Mesothelial cell of epicardium (in vitro differentiated cells): ENCODE measurements around the gene RERE. TPM values are rescaled to one million over a fixed set of nuclear protein-coding genes. Genes with fewer than 3 reads are reported as not detected.

ENCODE experiments used
- DNase-seq, 2 experiments: peaks; one replicate each; pipeline ENCODE4 v3.0.0; 2021; ENCODE audit warnings: low spot score in 2 of 2; ENCODE audit not compliant: unreplicated experiment in 2 of 2
- H3K27ac Mint-ChIP-seq: 2 replicates; pipeline ENCODE4 v1.8.0; 2021; ENCODE audit warnings: mixed read lengths
- H3K27me3 Mint-ChIP-seq: 2 replicates; pipeline ENCODE4 v1.8.0; 2021; ENCODE audit warnings: low read depth, mixed read lengths
- H3K36me3 Mint-ChIP-seq: 2 replicates; pipeline ENCODE4 v1.8.0; 2021; ENCODE audit warnings: mixed read lengths
- H3K4me1 Mint-ChIP-seq: 2 replicates; pipeline ENCODE4 v1.8.0; 2021; ENCODE audit warnings: mixed read lengths
- H3K4me3 Mint-ChIP-seq: 2 replicates; pipeline ENCODE4 v1.8.0; 2021; ENCODE audit warnings: mild to moderate bottlenecking, moderate library complexity, mixed read lengths
- H3K9me3 Mint-ChIP-seq: 2 replicates; pipeline ENCODE4 v1.8.0; 2021; ENCODE audit warnings: mixed read lengths
- total RNA-seq: library from RNA; stranded (reverse); gene quantifications from 3 replicates; pipeline ENCODE4 v1.2.1, GENCODE V29; 2021
- TF ChIP-seq, protein P1 (sequence below): fragments of 200-600 bp; sonication (generic); IDR thresholded peaks from one replicate; pipeline ENCODE4 v1.5.0; 2021; ENCODE audit warnings: antibody characterized with exemption; ENCODE audit not compliant: unreplicated experiment

The RERE gene
- total RNA-seq, 1 donor from 2014 or later = 187 TPM

DNA sequence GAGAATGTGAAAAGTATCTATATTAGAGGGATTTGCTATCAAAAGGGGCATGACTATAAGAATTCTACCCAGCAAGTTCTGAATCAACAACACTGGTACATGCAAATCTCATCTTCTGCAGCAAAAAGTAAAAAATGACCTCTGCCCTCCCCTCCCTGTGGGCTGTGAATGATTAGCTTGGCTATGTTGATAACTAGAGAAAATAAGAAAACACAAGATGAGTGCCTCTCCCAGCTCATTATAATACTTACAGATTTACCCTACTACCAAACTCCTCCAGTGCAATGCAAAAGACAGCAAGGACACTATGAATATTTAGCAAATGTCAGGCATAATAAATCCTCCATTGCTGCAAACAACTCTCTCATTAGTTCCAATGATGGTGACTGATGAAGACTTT lies 397.1 kb downstream of the RERE start:
- no peak overlapping the region for H3K4me3 Mint-ChIP-seq
- peaks cover 29% of the 10 kb centered on the region for H3K4me1 Mint-ChIP-seq
- no peaks in the 10 kb centered on the region for H3K27me3 Mint-ChIP-seq
- peaks cover 18% of the 10 kb centered on the region for H3K36me3 Mint-ChIP-seq
- TF ChIP-seq, protein P1, sequence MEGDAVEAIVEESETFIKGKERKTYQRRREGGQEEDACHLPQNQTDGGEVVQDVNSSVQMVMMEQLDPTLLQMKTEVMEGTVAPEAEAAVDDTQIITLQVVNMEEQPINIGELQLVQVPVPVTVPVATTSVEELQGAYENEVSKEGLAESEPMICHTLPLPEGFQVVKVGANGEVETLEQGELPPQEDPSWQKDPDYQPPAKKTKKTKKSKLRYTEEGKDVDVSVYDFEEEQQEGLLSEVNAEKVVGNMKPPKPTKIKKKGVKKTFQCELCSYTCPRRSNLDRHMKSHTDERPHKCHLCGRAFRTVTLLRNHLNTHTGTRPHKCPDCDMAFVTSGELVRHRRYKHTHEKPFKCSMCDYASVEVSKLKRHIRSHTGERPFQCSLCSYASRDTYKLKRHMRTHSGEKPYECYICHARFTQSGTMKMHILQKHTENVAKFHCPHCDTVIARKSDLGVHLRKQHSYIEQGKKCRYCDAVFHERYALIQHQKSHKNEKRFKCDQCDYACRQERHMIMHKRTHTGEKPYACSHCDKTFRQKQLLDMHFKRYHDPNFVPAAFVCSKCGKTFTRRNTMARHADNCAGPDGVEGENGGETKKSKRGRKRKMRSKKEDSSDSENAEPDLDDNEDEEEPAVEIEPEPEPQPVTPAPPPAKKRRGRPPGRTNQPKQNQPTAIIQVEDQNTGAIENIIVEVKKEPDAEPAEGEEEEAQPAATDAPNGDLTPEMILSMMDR = no peak
- no peak for DNase-seq
- H3K27ac Mint-ChIP-seq = no peak overlapping the region
- H3K9me3 Mint-ChIP-seq = no peaks in the 10 kb centered on the region

DNA sequence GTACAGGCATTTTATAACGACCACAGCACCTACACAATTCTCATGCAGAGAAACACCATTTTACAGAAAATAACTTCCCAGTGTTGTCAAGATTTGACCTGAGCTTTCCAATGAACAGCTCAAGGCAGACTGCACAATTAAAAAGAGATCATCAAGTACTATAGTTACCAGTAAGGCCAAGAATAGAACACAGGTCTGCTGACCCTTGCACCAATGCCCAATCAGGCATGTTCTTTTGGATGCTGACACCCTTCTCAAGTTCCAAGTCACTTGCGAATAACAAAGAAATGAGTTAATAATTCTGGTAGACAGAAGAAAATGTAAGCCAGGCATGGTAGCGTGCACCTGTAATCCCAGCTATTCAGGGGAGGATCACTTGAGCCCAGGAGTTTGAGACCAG lies 397.6 kb downstream of the RERE start:
- H3K9me3 Mint-ChIP-seq = no peaks in the 10 kb centered on the region
- no peaks in the 10 kb centered on the region for H3K27me3 Mint-ChIP-seq
- DNase-seq = no peak
- TF ChIP-seq, protein P1 = no peak
- H3K27ac Mint-ChIP-seq = peak overlapping the region; percentile 18
- H3K36me3 Mint-ChIP-seq = peaks cover 18% of the 10 kb centered on the region
- H3K4me1 Mint-ChIP-seq = peaks cover 28% of the 10 kb centered on the region
- H3K4me3 Mint-ChIP-seq = no peak overlapping the region

DNA sequence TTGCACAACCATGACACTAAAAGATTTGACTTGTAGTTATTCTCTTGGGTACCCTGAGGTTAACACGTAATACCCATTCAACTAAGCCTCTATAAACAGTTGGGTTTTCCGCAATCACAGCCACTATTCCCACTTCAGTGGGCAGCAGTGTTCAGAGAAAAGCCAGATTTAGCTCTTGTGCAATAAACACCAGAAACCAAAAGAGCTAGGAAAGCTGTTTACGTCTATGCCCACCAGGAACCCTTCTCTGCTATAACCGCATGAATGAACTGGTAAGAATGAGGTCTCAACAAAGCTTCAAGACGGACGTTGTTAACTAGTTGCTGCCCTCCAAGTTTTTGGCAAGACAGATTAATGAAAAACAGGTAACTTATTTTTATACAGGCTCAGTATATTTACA lies 398.3 kb downstream of the RERE start:
- no peak for DNase-seq
- TF ChIP-seq, protein P1 = no peak
- peak overlapping the region; percentile 18 for H3K27ac Mint-ChIP-seq
- no peak overlapping the region for H3K4me3 Mint-ChIP-seq
- H3K27me3 Mint-ChIP-seq = no peaks in the 10 kb centered on the region
- peaks cover 25% of the 10 kb centered on the region for H3K4me1 Mint-ChIP-seq
- no peaks in the 10 kb centered on the region for H3K9me3 Mint-ChIP-seq
- H3K36me3 Mint-ChIP-seq = peaks cover 18% of the 10 kb centered on the region

DNA sequence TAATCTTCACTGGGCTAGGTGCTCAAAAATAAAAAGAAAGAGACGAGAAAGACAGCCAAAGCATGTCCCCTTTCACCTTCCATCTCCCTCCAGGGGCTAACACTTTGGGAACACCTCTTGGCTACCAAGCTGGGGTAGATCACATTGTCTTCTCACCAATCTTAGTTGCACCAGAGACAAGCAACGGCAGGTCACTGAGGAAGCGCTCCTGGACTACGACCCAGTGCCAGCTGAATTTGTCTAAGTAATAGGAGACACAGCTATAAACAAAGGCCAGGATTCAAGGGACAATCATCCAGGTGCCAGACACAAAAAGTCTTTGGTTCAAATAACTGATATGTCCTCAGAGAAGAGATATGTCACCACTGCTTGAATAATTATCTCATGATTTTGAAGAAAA lies 399.1 kb downstream of the RERE start:
- no peak overlapping the region for H3K27ac Mint-ChIP-seq
- H3K36me3 Mint-ChIP-seq = peaks cover 18% of the 10 kb centered on the region
- TF ChIP-seq, protein P1 = no peak
- H3K27me3 Mint-ChIP-seq = no peaks in the 10 kb centered on the region
- DNase-seq = no peak
- peaks cover 24% of the 10 kb centered on the region for H3K4me1 Mint-ChIP-seq
- H3K9me3 Mint-ChIP-seq = no peaks in the 10 kb centered on the region
- no peak overlapping the region for H3K4me3 Mint-ChIP-seq

DNA sequence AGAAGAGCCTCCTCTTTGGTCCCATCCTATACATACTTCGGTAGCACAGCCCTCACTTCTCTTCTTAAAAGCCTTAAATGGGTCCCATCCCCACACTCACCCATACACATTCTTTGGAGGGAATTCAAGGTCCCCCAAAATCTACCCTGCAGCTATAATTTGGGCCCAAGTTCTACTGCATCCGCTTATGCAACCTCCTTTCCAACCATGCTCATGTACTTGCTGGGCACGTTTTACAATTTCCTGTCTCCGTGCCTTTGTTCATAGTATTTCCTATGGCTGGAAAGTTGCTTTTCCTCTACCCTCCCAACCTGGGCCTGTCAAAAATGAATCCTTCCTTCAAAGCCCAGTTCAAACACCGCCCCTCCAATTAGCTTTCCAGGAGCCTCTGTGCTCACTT lies 399.8 kb downstream of the RERE start:
- Mint-ChIP-seq H3K4me3 (no peak overlapping the region), H3K9me3 (no peaks in the 10 kb centered on the region), H3K36me3 (peaks cover 18% of the 10 kb centered on the region), H3K27ac (peak overlapping the region; percentile 17), H3K27me3 (no peaks in the 10 kb centered on the region), H3K4me1 (peaks cover 27% of the 10 kb centered on the region)
- DNase-seq = no peak
- TF ChIP-seq, protein P1 = no peak

DNA sequence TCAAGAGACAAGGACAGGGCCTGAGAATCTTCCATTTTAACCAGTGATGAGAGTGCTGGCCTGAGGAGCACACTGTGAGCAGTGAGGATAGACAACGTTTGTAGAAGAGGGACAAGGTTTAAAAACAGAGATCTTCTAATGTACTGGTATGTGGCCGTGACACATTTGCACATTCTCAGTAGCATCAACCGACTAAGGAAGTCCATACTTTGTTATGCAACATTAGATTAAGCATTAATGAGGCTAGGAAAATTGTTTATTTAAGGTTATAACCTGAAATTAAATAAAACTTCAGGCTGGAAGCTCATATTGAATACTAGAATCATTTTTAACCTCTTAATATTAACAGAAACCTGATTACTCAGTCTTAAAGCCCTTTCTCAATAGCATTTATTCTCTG lies 400.6 kb downstream of the RERE start:
- no peaks in the 10 kb centered on the region for H3K27me3 Mint-ChIP-seq
- H3K9me3 Mint-ChIP-seq = no peaks in the 10 kb centered on the region
- H3K4me1 Mint-ChIP-seq = peaks cover 35% of the 10 kb centered on the region
- TF ChIP-seq, protein P1 = no peak
- H3K27ac Mint-ChIP-seq = peak overlapping the region; percentile 47
- H3K4me3 Mint-ChIP-seq = no peak overlapping the region
- peaks cover 18% of the 10 kb centered on the region for H3K36me3 Mint-ChIP-seq
- DNase-seq = no peak
